Measurements from ENCODE around the gene PHTF1.

PHTF1 gene

DNA sequence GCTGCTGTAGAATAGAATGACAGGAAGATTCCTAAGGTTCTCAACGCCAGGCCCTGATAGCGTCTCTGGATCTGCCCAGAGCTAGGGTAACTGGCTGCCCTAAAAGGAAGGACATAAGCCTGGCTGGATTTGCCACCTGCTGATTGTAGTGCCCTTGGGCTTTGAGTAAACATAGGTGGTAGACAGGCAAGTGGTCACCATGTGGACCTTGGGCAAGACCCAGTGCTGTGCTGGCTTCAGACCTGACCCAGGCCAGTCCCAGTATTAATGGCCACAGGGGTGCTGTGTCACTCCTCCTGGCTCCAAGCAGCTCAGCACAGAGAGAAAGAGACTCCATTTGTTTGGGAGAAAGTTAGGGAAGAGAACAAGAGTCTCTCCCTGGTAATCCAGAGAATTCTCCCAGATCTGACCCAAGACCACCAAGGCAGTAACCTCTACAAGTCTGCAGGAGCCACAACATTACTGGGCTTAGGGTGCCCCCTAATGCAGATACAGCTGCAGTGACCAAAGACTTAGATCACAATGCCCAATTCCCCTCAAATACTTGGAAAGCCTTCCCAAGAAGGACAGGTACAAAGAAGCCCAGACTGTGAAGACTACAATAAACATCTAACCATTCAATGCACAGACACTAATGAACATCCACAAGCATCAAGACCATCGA is 44.5 kb downstream of the PHTF1 start:
- DNase-seq = no peak

DNA sequence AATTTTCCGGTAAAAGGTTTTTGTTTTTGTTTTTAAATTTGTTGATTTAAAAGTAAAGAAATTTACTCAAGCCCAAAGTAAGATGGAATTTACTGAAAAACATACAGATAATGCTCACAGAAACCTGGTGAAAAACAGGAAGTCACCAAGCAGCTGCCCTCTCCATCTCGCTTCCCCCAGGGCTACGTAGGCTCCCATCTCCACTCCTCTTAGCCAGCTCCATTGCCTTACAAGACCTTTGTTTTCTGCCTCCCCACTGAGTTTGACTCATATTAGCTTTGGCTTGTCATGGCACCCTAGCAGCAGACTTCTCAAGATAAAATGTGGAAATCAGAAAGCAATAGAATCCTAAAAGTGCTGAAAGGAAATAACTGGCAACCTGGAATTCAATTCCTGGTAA is 57.9 kb downstream of the PHTF1 start:
- no peak for DNase-seq

DNA sequence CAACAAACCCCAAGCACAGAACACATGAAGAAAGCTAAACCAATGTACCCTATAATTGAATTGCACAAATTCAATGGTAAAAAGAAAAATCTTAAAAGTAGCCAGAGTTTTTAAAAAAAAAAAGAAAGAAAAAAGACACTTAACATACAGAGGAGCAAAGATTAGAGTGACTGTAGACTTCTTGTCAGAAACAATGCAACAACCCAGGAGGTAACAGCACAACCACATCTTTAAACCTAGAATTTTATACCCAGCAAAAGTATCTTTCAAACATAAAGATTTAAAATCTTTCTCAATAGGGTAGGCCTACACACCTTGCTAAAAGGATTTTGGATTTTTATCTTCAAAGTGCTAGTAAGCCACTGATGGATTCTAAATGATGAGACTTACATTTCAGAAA is 64.4 kb downstream of the PHTF1 start:
- no peak for DNase-seq

DNA sequence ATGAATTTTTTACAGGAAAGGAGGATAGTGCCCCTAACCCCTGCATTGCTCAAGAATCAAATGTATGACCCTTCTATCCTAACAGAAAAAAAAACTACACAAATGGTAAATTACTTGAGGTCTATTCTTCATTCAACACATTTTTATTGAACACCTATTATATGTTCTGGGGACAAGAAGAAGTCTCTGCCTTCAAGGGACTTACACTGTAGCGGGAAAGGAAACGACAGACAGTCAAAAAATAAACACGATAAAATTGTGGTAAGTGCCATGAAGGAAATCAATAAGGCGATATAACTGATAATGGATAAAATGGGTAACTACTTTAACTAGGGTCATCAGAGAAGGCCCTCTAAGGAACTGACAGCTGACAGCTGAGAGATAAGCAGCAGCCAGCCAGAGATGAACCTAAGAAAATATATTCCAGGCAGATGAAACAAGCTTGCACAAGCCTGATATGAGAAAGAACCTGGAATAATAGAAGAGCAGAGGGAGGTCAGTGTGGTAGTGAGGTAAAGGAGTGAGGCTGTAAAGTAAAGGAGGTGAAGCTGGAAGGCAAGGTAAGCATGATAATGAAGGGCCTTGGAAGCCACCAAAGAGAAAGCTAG is 66.4 kb downstream of the PHTF1 start:
- no peak for DNase-seq

DNA sequence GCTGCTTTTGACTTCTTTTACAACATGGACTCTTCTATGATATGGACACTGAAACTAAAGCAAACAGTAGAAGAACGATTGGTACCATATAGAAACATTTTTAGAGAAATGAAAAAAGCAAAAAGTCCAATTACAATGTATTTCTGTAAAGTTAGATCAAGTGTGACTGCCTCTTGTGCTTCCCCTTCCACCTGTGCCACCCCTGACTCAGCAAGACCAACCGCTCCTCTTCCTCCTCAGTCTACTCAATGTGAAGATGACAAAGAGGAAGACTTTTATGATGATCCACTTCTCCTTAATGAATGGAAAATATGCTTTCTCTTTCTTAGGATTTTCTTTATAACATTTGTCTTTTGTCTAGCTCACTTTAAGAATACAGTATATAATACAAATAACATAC is 66.9 kb downstream of the PHTF1 start:
- no peak for DNase-seq

DNA sequence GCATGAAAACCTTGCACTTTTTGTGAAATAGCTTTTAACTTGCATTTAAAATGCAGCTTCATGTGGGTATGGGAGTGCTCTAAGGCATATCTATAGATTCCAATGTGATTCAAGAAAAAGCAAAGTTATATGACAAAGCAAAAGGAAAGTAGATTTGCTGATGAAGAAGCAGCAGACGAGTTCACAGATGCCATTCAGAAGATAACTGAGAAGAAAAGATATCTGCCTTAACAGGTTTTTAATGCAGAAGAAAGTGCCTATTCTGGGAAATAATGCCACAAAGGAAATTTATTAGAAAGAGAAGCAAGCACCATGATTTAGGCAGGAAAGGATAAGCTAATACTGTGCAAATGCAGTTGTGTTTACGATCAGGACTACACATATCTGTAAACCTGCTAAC is 68.1 kb downstream of the PHTF1 start:
- no peak for DNase-seq

DNA sequence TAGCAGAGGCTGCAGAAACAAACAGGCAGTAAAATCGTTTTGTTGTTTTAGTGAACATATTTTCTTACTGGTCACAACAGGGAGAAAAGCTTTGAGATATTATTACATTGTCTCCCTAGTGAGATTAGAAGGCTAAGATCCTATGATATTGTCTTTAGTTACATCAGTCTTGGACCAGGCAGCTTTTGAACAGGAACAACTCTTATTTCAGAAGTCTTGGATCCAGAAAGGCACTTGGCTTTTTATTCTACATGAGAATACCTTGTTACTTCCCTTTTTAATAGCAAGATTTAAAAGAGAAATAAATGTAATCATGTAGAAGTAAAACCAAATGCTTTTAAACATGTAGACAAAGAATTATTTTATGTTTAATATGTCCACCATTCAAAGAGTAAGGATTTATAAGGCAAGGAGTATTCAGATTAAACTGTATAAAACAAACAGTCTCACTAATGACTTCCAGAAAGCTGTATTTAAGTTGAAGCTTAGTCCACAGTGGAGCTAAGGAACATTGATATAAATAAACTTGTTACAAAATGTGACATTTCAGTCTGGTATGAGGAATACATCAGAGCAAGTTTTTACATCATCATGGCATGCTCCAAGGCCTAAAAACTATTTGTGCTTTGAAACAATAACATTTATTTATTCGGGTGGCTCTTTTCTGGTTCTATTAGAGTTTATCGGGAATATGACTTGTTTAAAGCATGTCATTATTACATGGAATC is 72.2 kb downstream of the PHTF1 start:
- no peak for DNase-seq

DNA sequence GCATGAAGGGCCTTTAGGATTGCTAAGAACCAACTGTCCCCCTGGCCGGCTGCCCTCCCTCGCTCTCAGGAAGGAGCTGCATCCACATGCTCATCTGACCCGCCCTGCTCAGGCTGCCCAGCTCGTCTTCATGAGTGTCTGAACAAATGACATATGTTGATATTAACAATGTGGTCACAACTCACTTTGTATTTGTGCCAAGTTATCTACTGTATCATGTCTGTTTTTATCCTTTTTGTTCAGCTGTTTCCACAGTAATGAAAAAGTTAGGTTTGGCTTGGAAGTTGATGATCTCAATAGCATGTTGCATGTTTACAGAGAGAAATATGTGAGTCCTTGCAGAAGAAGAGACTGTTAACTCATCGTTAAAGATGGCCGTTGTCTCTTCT is 75.1 kb downstream of the PHTF1 start:
- DNase-seq = peak; percentile 34

DNA sequence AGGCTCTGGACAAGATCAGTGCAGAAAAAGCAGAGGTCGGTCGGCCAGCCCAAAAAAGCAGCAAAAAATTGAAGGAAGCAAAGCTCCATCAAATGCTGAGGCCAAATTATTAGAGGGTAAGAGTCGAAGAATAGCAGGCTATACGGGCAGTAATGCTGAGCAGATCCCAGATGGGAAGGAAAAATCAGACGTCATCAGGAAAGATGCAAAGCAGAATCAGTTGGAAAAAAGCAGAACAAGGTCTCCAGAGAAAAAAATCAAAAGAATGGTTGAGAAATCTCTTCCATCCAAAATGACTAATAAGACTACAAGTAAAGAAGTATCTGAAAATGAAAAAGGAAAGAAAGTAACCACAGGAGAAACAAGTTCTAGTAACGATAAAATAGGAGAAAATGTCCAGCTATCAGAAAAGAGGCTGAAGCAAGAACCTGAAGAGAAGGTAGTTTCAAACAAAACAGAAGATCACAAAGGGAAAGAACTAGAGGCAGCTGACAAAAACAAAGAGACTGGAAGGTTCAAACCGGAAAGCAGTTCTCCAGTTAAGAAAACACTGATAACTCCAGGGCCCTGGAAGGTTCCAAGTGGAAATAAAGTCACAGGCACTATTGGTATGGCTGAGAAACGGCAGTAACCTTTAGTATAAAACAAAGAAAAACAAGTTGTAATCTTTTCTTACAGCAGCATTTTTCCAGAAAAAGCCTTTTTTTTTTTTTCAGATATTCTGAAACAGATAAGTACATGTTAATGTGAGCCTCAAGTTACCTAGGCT is 75.7 kb downstream of the PHTF1 start:
- DNase-seq = no peak

DNA sequence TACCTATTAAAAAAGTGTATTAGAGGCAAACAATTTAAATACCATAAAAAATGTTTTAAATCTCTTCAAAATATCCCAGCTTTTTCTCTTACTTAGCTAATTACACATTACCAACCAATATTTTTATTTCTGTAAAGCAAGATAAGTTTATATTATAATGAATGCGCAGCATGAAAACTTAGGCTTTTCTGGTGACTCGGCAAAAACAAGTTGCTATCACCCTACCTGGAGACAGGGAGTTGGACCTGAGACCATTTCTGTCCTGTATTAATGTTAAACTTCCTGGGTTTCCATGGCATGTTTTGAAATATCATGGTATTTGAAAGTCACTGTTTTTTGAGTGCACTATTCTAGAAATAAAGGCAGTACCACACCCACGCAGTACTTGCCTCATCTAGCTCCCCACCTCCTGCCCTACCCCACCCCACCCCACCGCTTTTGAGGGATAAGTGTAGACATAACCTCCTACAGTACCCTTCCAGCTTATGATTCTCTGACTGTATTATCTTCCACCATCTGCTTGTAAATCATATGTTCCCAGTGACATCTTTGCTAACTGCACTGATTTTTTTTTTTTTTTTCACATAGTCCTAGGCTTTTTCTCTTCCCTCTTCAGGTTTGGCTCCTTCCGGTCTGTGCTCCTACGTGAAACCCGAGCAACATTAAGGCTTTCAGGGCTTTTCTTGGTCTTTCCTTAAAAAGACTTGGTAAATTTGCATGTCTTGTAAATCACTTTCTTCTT is 77.5 kb downstream of the PHTF1 start:
- no peak for DNase-seq

DNA sequence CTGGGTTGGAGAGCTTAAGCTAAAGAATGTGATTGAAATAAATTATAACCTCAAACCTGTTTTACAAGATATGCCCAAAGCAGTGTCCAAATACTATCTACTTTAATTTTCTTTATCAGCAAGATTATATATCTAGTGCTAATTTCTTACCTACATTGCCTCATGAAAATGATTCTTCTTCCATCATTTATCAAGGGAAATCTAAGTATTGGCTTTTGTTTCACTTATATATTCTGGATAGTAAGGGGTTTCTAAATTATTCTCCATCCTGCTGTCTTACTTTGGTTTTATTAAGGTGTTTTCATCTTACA is 81.2 kb downstream of the PHTF1 start:
- DNase-seq = no peak

DNA sequence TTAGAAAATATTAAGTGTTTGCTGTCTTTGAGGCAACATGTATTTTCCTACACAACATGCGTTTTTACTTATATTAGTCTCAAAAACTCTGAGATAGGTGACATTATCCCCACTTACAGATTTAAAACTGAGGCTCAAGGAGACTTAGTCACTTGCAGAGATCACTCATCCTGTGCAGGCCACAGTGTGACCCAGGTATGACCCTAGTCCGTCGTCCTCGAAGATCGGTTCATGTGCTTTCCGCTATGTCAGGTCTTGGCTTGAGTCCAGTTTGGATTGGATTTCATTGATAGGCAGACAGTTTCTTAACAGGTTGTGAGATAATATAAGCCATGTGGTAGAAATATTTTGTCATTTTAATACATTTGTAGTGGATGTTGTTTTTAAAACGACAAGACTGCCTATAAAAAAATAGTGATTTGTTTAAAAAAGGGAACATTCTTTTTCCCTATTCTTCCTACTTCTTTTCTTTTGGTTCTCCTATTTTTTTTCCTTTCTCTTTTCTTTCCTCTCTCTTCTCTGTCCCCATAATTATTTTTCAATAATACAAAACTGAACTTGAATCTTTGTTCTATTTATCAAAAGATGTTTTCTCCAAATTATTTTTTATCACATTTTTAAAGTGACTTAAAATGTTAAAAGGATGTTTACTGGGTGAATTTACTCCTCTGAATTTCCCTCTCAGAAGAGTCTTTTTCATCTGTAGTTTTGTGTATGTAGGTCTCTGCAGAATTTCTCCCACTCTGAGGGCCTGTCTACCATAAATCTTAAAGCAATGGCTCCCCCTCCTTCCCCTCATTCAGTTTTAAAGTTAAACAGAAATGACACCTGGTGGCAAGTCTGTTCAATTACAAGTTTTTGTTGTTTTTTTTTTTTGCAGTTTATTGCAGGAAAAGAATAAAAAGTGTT is 81.8 kb downstream of the PHTF1 start:
- DNase-seq = peak; percentile 22

DNA sequence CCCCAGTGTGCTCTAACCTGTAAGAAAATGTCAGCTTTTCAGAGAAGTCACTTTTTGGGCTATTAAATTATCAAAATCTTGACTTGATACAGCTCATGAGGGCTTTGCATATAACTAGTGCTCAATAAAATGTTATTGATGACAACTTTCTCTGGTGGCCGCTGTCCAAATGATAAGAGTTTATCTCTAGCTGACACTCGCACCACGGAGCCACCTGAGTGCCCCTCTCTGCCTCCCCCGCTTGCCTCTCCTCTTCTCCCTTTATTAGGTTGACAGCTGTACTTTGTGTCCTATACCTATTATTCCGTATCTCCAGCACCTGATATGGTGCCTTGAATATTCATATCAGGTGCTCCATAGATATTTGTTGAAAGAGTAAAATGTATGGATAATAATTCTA is 82.8 kb downstream of the PHTF1 start:
- DNase-seq = no peak

DNA sequence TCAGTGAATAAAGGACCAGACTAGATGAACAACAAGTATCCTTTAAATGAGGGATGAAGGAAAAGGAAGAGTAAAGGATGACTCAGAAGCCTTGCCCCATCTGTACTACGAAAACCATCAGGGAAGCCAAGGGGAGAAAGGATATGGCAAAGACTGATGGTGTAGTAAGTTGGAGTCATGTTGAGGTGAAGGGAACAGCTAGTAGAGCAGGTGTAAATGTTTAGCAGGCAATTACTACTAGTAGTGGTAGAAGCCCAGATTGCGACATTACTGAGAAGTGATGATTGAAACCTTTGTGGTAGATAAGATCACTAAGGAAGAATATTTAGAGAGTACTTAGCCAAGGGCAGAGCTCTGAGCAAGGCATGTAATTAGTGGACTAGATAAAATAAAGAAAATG is 84.0 kb downstream of the PHTF1 start:
- no peak for DNase-seq

DNA sequence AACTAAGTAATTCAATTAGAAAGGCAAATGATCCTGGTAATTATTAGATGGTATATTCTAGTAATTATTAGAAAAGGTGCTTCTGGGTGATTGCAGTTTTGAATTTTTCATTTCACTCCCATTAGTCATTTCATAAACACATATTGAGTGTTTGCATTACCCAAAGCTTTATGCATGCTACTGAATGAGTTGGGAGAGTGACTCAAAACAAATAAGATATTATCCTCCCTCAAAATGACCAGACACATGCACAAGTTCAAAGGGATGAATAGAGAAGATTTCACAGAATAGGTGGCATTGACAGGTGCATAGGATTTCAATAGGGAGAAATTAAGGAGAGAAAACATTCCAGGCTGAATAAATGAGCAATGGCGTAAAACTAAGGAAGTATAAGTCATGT is 84.7 kb downstream of the PHTF1 start:
- no peak for DNase-seq

DNA sequence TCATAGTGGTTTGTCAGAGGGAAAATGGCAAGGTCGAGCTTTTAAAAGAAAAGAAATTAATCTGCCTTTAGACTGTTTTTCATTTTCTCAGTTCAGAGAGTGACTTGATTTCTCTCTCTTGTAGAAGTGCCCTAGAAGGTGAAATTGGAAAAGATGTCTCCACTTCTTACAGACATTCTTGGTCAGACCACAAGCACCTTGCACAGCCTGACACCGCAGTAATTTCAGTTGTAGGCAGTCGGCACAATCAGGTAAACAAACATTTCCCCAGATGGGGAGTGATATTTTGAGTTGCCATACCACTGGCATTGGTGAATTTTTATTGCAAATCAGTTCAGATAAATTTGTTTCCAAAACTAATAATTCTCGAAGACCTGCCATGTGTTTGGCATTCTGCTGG is 86.8 kb downstream of the PHTF1 start:
- no peak for DNase-seq

DNA sequence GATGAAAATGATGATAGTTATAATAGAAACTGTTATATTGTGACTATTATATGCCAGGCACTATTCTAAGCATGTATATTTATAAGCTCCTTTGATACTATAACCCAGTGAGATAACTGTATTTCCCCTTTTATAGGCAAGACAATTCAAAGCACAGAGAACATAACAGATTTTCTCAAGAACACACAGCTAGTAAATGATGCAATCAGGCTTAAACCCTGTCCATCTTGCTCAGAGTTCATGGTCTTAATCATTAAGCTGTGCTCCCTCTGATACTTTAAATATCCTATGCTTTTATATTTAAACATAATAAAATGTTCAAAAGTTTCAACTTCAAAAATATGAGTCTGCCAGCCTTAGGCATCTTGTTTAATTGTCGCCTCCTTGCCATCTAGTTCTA is 88.6 kb downstream of the PHTF1 start:
- DNase-seq = no peak

DNA sequence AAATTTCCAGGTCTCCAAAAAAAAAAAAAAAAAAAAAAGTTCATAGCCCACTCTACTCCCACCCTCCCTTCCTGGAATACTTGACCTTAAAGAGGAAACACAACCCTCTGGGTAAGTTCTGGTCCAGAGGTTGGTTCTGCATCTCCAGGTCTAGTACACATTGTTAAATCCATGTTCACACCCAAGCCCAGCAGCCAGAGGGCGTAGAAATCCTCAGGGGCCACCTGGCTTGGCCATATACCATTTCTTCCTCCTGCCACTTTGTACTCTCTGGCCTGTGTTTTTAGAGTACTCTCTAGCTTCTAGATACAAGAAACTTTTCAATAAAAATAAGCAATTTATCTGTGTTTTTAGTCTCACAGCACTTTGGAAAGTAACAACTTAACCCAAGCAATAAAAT is 89.3 kb downstream of the PHTF1 start:
- no peak for DNase-seq

DNA sequence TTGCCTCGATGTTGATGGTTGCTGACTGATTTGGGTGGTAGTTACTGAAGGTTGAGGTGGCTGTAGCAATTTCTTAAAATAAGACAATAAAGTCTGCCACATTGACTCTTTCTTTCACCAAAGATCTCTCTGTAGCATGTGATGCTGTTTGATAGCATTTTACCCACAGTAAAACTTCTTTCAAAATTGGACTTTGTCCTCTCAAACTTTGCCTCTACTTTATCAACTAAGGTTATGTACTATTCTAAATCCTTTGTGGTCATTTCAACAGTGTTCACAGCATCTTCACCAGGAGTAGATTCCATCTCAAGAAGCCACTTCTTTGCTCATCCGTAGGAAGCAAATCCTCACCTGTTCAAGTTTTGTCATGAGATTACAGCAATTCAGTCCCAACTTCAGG is 93.2 kb downstream of the PHTF1 start:
- DNase-seq = no peak

DNA sequence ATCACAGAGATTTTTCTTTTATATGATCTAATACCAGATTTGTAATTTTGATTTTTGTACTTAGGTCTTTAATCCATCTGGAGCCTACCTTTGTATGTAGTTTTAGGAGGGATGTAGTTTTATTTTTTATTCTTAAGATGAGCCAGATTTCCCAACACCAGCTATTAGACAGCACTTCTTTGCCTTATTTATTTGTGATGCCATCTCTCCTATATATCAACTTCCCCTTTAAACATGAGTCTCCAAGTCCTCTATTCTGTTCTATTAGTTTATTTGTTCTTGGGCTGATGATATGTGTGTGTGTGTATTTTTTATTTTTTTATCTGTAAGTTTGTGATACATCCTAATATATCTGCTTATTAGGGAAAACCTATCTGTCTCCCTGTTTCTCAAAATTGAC is 94.2 kb downstream of the PHTF1 start:
- DNase-seq = no peak

DNA sequence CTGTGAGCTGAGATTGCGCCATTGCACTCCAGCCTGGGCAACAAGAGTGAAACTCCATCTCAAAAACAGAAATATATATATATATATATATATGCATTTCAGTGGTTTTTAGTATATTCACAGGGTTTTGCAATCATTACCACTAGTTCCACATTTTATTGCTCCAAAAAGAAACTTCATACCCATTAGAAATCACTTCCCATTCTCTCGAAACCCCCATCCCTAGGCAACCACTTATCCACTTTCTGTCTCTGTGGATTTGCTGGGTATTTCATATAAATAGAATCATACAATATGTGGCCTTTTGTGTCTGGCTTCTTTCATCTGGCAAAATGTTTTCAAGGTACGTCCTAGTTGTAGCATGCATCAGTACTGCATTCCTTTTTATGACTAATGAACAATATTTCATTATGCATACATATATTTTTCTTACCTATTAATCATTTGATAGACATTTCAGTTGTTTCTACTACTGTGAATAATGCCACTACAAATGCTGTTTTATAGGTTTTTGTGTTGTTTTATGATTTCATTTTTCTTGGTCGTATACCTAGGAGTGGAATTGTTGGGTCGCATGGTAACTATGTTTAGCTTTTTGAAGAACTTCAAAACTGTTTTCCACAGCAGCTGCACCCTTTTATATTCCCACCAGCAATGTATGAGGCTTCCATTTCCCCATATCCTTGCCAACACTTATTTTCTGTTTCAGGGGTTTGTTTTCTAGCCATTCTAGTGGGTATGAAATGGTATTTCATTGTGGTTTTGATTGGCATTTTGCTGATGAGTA is 95.9 kb downstream of the PHTF1 start:
- DNase-seq = no peak

All from right hindlimb (tissue), 1 donor.